K562 (cell line): ENCODE measurements around the gene ERGIC1. TPM values are rescaled to one million over a fixed set of nuclear protein-coding genes. Genes with fewer than 3 reads are reported as not detected.

Experiments used
- FOXK1 ChIP-seq: sonication (generic); formaldehyde crosslinking; IDR thresholded peaks from 2 replicates; pipeline ENCODE4 v1.8.0; 2022; ENCODE audit warnings: missing genetic modification reagents, mild to moderate bottlenecking, borderline replicate concordance
- KDM1A ChIP-seq, 2 experiments: fragments of 450-650 bp; IDR thresholded peaks; 2 replicates each; pipeline ENCODE4 v1.6.1; 2016; ENCODE audit warnings: mild to moderate bottlenecking in 2 of 2
- KDM5B ChIP-seq: fragments of 200-600 bp; sonication (generic); IDR thresholded peaks from 2 replicates; pipeline ENCODE4 v1.6.1; 2012; ENCODE audit warnings: low read depth, mild to moderate bottlenecking, moderate library complexity, low read length, control low read depth, inconsistent platforms; ENCODE audit not compliant: insufficient replicate concordance
- MEIS2 ChIP-seq: fragments of 450-650 bp; IDR thresholded peaks from 2 replicates; pipeline ENCODE4 v1.6.1; 2014; ENCODE audit warnings: mild to moderate bottlenecking; ENCODE audit not compliant: partially characterized antibody
- PBX2 ChIP-seq, 2 experiments: IDR thresholded peaks in 1 of 2; conservative IDR thresholded peaks in 1 of 2; 2 replicates each; pipeline ENCODE4 v1.6.1; 2016; ENCODE audit warnings: low read depth in 2 of 2, mild to moderate bottlenecking in 1 of 2, missing compliant biosample characterization in 1 of 2, missing genetic modification characterization in 1 of 2, moderate library complexity in 1 of 2
- SIN3B ChIP-seq: fragments of 450-650 bp; IDR thresholded peaks from 2 replicates; pipeline ENCODE4 v1.6.1; 2017; ENCODE audit warnings: low read depth, mild to moderate bottlenecking, moderate library complexity
- SIRT6 ChIP-seq: IDR thresholded peaks from one replicate; pipeline ENCODE4 v1.6.1; 2012; ENCODE audit warnings: low read depth, mild to moderate bottlenecking, control low read depth, inconsistent platforms, low read length, moderate library complexity
- SLC30A9 ChIP-seq: fragments of 250-450 bp; sonication (Bioruptor Pico); IDR thresholded peaks from 2 replicates; pipeline ENCODE4 v1.8.0; 2022; ENCODE audit warnings: mild to moderate bottlenecking, moderate library complexity
- SMAD1 ChIP-seq: fragments of 150-350 bp; IDR thresholded peaks from 2 replicates; pipeline ENCODE4 v1.6.1; 2014; ENCODE audit warnings: low read length, low read depth; ENCODE audit not compliant: partially characterized antibody
- ZBED1 ChIP-seq: IDR thresholded peaks from 2 replicates; pipeline ENCODE4 v1.6.1; 2014
- ZBTB7A ChIP-seq: IDR thresholded peaks from 2 replicates; pipeline ENCODE4 v1.6.1; 2011; ENCODE audit warnings: low read depth, mild to moderate bottlenecking, low read length, moderate library complexity, borderline replicate concordance; ENCODE audit not compliant: control insufficient read depth
- ZNF318 ChIP-seq, 2 experiments: fragments of 450-650 bp; IDR thresholded peaks; 2 replicates each; pipeline ENCODE4 v1.6.1; 2016; ENCODE audit warnings: mild to moderate bottlenecking in 2 of 2, borderline replicate concordance in 1 of 2, low read depth in 1 of 2, moderate library complexity in 1 of 2
- ZNF77 ChIP-seq: fragments of 250-450 bp; sonication (Bioruptor Pico); IDR thresholded peaks from 2 replicates; pipeline ENCODE4 v1.5.0; 2020
- polyA plus RNA-seq, 8 experiments: library from polyadenylated mRNA; depleted of rRNA in 4 of 8; stranded (reverse) in 5 of 8; unstranded in 3 of 8; fragments of >200 nt; fragmentation: Nextera tagmentation in 2 of 8; fragmentation: Illumina TruSeq in 1 of 8; extraction: Ambion mirVana in 2 of 8; extraction: Trizol in 1 of 8; gene quantifications; 2 replicates each; pipeline versions ENCODE4 v1.2.1 to v1.2.3, GENCODE V29; 2011 to 2014; ENCODE audit warnings: inconsistent platforms in 1 of 8, missing spikeins in 1 of 8
- total RNA-seq, 7 experiments: library from RNA; depleted of rRNA in 6 of 7; stranded (reverse); fragments of >200 nt in 6 of 7; fragmentation: Illumina TruSeq in 2 of 7; extraction: Trizol in 2 of 7; gene quantifications; 2 replicates each; pipeline versions ENCODE4 v1.2.1 to v1.2.3, GENCODE V29; 2011 to 2021; ENCODE audit warnings: low replicate concordance in 1 of 7

Gene ERGIC1
- total and polyA plus RNA-seq, 9 of the 15 experiments (the other 6 are each of a cell fraction or from before 2014, with no cell fraction given), result 5.5 to 68.4 (median 36.4) TPM

GRCh38 chr5:172901012-172901780, 67.1 kb downstream of the ERGIC1 start (continued):
- TF ChIP-seq SIRT6 (no peak), KDM5B (no peak), SLC30A9 (no peak), ZNF77 (CRISPR knock-in tag) (no peak), SMAD1 (peak; percentile 66), PBX2 (CRISPR knock-in tag; IDR thresholded peaks at IDR 0.05; ENCODE audit: low read depth) (no peak; the same call in 1 of the 2 replicates), PBX2 (tag; conservative IDR thresholded peaks at IDR 0.05; ENCODE audit: low read depth) (peak; percentile 92), ZNF318 (IDR thresholded peaks at IDR 0.05; ENCODE audit: borderline replicate concordance in 1 of 2, low read depth in 1 of 2) (peak in 1 of 2 experiments; percentile 78; a peak in 2 of 4 replicates), MEIS2 (peak; percentile 98), ZBTB7A (peak; percentile 81), FOXK1 (no peak), ZBED1 (no peak), KDM1A (IDR thresholded peaks at IDR 0.05) (peak; percentile 69 to 72; a peak in 3 of 4 replicates), SIN3B (no peak)
